Glutamatergic neuron (in vitro differentiated cells): Measurements from ENCODE around the gene VAPB. TPM values are rescaled to one million over a fixed set of nuclear protein-coding genes. Genes with fewer than 3 reads are reported as not detected.

ENCODE experiments used
- DNase-seq: peaks from one replicate; pipeline ENCODE4 v3.0.0; 2022
- H3K27ac Mint-ChIP-seq: one replicate; pipeline ENCODE4 v1.8.0; 2020; ENCODE audit warnings: mild to moderate bottlenecking, mixed read lengths, inconsistent platforms; ENCODE audit not compliant: unreplicated experiment
- H3K27me3 Mint-ChIP-seq: one replicate; pipeline ENCODE4 v1.8.0; 2020; ENCODE audit warnings: mild to moderate bottlenecking, moderate library complexity, mixed read lengths, inconsistent platforms; ENCODE audit not compliant: unreplicated experiment
- H3K36me3 Mint-ChIP-seq: one replicate; pipeline ENCODE4 v1.8.0; 2020; ENCODE audit warnings: mild to moderate bottlenecking, mixed read lengths, inconsistent platforms; ENCODE audit not compliant: unreplicated experiment
- H3K4me1 Mint-ChIP-seq: one replicate; pipeline ENCODE4 v1.8.0; 2020; ENCODE audit warnings: mild to moderate bottlenecking, low read depth, mixed read lengths, inconsistent platforms; ENCODE audit not compliant: unreplicated experiment
- H3K4me3 Mint-ChIP-seq: one replicate; pipeline ENCODE4 v1.8.0; 2020; ENCODE audit warnings: mild to moderate bottlenecking, mixed read lengths, inconsistent platforms; ENCODE audit not compliant: unreplicated experiment
- H3K9me3 Mint-ChIP-seq: one replicate; pipeline ENCODE4 v1.8.0; 2020; ENCODE audit warnings: mild to moderate bottlenecking, moderate library complexity, mixed read lengths, inconsistent platforms; ENCODE audit not compliant: unreplicated experiment
- total RNA-seq: library from RNA; stranded (reverse); fragmentation: NEBNext Ultra II Directional; extraction: Animal tissue kit (Norgen Biotek cat#: 25700); gene quantifications from one replicate; pipeline ENCODE4 v1.2.1, GENCODE V29; 2021; ENCODE audit not compliant: unreplicated experiment
- TF ChIP-seq, protein P1 (sequence below): fragments of 200-600 bp; sonication (generic); IDR thresholded peaks from one replicate; pipeline ENCODE4 v1.5.0; 2021; ENCODE audit not compliant: partially characterized antibody, unreplicated experiment

Gene VAPB
- total RNA-seq, 1 donor from 2014 or later, result 60.5 TPM

DNA sequence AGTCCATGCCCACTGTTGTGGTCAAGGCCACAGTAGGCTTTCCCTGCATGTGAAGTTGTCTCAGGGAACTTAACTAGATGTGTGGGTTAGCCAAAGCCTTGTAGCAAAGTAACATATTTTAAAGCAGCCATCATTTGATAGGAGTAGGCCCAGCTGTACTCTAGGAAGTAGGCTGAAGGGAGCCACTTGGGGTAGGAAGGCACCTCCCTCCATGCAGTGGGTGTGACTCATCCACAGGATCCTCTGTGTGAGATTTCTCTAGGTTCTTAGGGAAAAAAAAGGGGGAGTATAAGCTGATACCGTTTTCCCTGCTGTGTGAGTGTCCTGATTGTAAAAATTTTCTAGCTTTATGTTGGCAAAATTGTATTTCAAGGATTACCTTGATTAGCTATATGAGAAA lies 44.7 kb downstream of the VAPB start:
- Mint-ChIP-seq H3K4me3 (no peak overlapping the region), H3K27ac (no peak overlapping the region), H3K36me3 (no peaks in the 10 kb centered on the region), H3K4me1 (peaks cover 5% of the 10 kb centered on the region), H3K27me3 (no peaks in the 10 kb centered on the region), H3K9me3 (no peaks in the 10 kb centered on the region)
- DNase-seq, result no peak
- TF ChIP-seq, protein P1, sequence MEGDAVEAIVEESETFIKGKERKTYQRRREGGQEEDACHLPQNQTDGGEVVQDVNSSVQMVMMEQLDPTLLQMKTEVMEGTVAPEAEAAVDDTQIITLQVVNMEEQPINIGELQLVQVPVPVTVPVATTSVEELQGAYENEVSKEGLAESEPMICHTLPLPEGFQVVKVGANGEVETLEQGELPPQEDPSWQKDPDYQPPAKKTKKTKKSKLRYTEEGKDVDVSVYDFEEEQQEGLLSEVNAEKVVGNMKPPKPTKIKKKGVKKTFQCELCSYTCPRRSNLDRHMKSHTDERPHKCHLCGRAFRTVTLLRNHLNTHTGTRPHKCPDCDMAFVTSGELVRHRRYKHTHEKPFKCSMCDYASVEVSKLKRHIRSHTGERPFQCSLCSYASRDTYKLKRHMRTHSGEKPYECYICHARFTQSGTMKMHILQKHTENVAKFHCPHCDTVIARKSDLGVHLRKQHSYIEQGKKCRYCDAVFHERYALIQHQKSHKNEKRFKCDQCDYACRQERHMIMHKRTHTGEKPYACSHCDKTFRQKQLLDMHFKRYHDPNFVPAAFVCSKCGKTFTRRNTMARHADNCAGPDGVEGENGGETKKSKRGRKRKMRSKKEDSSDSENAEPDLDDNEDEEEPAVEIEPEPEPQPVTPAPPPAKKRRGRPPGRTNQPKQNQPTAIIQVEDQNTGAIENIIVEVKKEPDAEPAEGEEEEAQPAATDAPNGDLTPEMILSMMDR, result no peak

DNA sequence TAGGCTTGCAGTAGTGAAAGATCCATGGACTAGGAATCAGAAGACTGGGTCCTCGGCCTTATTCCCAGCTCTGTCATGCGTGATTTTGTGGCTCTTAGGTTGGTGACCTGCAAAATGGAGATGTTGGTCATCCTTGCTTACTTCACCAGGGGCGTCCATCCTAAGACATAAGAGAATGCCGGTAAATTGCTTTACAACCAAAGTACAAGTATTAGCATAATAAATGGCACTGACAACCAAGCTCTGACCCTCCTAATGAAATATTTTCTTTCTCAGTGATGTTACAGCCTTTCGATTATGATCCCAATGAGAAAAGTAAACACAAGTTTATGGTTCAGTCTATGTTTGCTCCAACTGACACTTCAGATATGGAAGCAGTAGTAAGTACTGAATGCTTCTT lies 45.3 kb downstream of the VAPB start:
- H3K4me1 Mint-ChIP-seq, result peaks cover 5% of the 10 kb centered on the region
- no peaks in the 10 kb centered on the region for H3K36me3 Mint-ChIP-seq
- no peaks in the 10 kb centered on the region for H3K27me3 Mint-ChIP-seq

DNA sequence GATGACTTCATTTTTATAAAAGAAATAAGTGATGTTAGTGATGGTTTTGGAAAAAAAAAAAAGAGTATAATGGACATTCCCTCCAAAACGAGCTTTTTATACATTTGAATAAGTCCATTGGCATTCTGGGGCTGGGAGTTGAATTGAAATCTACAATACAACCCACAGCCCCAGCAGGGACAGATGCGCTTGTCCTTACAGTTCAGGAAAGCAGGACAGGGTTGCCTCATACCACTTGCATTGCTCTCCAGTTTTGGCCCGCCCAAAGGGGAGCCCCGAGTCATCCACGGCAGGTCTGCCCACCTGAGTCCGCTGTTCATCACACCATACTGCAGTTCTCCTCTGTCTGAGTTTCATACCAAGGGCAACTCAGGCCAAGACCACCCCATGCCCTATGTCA lies 46.2 kb downstream of the VAPB start:
- no peak for DNase-seq
- TF ChIP-seq, protein P1, result no peak
- Mint-ChIP-seq H3K4me3 (no peak overlapping the region), H3K36me3 (no peaks in the 10 kb centered on the region), H3K9me3 (no peaks in the 10 kb centered on the region), H3K27me3 (no peaks in the 10 kb centered on the region), H3K4me1 (peaks cover 5% of the 10 kb centered on the region), H3K27ac (no peak overlapping the region)

More for the DNA sequence above, 45.3 kb downstream of the VAPB start:
- TF ChIP-seq, protein P1, result no peak
- Mint-ChIP-seq H3K4me3 (no peak overlapping the region), H3K9me3 (no peaks in the 10 kb centered on the region), H3K27ac (no peak overlapping the region)
- no peak for DNase-seq

DNA sequence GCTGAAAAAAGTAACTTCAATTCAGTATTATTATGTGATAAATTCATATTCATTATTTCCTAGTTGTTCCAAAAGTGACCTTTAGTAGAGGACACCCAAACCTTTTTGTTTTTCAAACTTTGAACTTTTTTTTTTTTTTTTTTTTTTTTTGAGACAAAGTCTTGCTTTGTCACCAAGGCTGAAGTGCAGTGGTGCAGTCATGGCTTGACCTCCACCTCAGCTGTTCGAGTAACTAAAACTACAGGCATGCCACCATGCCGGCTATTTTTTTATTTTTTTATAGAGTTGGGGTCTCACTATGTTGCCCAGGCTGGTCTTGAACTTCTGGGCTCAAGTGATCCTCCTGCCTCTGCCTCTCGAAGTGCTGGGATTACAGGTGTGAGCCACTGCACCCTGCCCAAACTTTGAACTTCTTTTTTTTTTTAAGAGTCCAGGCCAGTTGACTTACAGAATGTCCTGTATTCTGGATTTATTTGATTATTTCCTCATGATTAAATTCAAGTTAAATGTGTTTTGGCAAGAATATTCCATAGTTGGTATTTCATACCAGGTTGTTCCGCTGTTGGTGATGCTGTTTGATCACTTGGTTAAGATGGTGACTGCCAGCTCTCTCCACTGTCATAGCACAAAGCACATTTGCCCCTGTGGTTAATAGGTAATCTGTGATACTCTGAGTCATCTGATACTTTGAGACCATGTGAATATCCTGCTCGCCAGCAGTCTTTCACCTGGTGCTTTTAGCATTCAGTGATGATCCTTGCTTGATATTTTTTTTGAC lies 48.0 kb downstream of the VAPB start:
- DNase-seq, result no peak
- TF ChIP-seq, protein P1, result no peak
- Mint-ChIP-seq H3K27ac (no peak overlapping the region), H3K9me3 (no peaks in the 10 kb centered on the region), H3K36me3 (no peaks in the 10 kb centered on the region), H3K4me3 (no peak overlapping the region), H3K4me1 (peaks cover 5% of the 10 kb centered on the region), H3K27me3 (no peaks in the 10 kb centered on the region)
